Stimulated activated CD8-positive, alpha-beta memory T cell treated with anti-CD3 and anti-CD28 coated beads, Interleukin-15, amount 100 ng/mL, for 1 hour (primary cell): ENCODE measurements around the gene DNAJC17.

ENCODE experiments used
- DNase-seq: peaks from one replicate; pipeline ENCODE4 v3.0.0-alpha.2; 2020; ENCODE audit warnings: low read depth

The DNAJC17 gene

DNA sequence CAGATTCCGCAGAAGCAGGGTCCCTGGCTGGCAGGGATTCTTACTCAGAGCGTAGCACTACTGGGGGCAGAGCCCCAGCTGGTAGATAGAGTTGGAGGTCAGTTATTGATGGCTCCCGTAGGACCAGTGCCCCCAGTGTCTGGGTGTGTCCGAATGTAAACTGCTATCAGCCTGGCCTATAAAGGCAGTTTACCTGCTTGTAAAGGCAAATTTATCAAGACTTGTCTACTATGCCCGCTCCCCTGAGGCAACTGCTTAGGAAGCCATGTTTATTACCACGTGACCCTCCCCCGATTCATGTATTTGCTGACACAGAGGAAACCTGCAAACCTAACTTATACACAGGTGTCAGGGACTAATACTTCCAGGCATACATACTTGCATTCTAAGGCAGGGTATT is 21.8 kb upstream of the DNAJC17 start:
- DNase-seq: no peak

DNA sequence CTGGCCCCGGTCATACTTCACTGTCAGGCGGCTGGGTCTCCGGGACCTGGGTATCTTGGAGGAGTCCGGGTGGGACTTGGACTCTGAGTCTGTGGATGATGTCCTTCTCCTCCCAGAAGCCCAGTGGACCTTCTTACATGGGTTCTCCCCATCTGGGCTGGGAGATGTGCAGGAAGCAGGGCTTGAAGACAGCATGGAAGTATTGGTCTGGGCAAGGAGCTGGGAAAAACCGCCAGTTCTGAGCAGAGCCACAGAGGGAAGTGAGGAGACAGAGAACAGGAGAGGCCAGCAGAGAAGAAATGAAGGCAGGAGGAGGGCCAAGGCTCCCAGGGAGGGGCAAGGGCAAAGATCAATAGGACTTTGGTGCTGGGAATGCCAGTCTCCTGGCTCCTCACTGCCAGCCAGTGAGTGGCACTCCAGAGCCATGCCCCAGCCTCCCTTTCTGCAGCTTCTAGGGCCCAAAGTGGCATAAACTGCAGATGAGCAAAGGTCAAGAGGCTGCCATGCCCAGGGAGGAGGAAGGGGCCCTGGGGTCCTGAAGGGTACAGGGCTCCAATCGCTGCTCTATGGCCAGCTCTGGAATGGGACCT is 21.3 kb upstream of the DNAJC17 start, which contains the start of gene PPP1R14D:
Gene PPP1R14D, minus strand, starts transcription at position 262 of the 590 bp plus-strand sequence. Its CDS starts 67 bp downstream, at position 195.
- DNase-seq: no peak

DNA sequence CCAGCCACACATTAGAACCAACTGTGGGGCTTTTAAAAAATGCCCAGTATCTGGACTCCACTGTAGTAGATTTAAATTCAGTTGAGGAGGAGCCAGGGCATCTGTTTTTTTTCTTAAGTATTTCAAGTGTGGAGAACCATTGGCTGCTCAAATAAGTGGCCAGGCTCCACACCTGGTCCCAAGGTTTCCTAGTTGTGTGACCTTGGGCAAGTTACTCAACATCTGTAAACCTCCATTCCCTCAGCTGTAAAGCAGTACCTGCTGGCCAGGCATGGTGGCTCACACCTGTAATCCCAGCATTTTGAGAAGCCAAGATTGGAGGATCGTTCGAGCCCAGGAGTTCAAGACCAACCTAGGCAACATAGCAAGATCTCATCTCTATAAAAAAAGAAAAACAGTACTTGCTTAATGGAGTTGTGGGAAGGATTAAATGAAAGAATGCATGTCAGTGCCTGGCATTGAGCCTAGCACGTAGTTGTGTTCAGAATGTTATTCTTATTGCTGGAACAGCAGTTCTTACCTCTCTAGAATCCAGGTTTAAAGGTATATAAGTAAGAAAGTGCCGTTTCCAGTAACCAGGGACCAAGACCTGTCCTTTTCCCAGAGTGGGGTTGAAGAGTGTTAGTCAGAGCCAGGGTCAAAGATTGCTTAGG is 19.3 kb upstream of the DNAJC17 start:
- DNase-seq: no peak

DNA sequence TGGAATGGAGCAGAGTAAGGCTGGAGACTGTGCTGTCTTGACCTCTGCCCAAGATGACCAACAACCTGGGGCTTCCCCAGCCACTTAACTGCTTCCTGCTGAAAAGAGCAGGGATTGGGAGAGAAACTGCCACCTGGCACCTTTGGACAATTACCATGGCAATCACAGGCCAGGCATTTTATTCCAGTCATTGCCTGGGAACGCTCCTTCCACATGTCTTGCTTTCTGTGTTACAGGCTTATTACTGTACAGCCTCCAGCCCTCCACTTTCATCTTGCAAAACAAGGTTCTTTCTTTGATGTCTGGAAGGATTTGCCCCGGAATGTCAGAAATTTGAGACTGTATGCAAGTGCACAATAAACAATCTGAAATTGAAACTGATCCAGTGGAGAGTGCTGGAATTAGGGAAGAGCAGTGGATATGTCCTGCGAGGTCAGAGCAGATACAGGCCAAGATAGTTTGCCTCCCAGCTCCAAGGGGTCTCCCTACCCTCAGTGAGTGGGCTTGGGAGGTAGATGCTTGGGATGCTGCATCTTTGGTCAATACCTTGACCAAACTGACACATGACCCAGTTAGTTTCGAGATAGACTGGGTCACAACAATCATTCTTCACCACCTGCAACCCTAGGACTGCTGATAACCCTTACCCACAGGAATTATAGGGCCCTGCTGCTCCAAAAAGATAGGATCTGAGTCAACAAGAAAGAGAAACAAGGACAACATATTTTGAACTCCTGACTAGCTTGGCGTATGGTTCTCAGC is 18.6 kb upstream of the DNAJC17 start:
- DNase-seq: no peak

DNA sequence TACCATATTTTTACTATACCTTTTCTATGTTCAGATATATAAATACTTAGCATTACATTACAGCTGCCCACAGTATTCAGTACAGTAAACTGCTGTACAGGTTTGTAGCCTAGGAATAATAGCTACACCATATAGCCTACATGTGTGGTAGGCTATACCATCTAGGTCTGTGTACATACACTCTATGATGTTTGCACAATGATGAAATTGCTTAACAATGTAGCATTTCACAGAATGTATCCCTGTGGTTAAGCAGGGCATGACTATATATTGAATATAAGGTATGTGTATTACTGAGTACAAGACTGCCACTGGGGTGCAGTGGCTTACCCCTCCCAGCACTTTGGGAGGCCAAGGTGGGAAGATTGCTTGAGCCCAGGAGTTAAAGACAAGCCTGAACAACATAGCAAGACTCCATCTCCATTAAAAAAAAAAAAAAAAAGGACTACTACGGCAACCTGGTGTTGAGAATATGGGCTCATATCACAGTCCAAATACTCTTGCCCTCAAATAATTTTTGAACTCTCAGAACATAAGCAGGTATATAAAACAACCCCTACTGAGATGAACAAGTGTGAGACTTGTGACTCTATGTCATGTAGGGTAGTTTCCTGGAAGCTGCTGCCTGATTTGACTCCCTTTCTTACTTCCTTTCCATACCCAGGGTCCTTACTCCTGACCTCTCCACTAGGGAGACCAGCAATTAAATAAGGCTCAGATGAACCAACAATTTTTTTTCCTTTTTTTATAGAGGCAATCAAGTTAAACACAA is 16.5 kb upstream of the DNAJC17 start:
- DNase-seq: no peak

DNA sequence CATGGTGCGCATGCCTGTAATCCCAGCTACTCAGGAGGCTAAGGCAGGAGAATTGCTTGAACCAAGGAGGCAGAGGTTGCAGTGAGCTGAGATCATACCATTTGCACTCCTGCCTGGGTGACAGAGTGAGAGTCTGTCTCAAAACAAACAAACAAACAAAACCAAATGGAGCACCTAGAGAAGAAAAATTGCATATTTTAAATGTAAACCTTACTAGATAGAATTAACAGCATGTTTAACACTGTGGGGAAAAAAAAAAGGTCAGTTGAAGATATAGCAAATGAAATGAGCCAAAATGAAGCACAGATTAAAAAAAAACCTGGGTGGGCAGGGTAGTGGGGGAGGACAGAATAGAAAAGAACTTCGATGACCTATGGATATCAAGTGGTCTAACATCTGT is 13.9 kb upstream of the DNAJC17 start:
- no peak for DNase-seq

DNA sequence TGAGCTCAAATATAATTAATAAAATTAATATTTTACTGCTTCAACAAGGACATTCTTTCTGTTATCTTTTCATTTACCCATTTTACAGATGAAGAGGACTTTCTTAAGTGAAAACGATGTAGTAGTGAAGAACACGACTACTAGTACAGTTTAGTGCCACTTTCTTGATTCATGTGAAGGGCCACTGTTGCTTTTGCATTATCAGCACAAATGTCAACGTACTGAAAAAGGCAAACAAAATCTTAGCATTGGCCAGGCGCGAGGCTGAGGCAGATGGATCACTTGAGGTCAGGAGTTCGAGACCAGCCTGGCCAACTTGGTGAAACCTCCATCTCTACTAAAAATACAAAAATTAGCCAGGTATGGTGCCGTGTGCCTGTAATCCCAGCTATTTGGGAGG is 11.8 kb upstream of the DNAJC17 start:
- no peak for DNase-seq

DNA sequence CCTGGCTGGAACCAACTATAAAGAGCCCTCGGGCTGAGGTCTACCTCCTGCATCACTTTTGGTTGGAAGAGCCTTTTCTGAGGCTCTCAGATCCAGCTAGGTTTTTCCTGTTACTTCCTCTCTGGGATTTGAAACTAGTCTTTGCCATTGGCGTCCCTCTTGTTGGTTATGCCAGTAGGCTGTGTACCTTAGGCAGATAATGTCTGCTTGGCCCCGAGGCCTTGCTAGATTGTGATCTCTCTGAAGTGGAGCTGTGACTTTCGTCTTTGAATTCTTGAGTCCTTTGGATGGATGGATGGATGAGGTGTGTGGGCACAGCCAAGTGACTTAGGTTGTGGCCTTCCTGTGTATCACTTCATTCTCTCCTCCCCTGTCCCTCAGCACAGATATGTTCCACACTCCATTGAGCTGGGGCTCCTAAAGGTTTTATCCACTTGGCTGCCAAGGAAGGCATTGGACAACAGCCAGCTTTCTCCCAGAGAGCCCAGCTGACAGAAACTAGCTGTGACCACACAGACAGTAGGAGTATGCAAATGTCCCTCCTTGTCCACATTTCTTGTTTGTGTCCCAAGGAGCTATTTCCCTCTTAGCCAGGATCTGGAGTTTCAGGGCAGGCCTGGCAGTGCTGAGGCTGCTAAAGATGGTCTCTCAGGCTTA is 7.9 kb upstream of the DNAJC17 start:
- no peak for DNase-seq

DNA sequence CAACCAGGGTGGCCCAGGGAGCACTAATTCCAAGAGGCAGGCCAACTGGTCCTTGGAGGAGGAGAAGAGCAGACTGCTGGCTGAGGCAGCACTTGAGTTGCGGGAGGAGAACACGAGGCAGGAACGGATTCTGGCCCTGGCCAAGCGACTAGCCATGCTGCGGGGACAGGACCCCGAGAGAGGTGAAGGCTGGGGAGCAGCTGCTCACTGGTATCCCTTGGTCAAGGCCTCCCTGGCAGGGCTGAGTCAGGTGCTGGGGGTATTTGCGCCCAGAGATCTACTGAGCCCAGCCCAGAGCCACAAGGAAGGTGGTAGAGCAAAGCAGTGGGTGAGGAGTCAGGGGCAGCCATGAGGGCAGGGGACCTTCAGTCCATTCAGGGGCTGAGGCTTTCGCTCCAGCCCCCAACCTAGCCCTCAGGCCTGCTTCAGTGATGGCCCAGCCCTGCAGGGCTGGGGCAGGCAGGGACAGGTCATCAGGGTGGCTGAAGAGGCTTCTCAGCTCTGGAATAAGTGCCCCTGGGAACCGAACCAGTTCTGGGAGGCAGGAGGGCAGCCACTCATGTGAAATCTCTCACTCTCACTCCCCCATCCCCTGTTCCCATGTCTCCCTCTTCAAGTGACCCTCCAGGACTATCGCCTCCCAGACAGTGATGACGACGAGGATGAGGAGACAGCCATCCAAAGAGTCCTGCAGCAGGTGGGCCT is 5.6 kb upstream of the DNAJC17 start:
- no peak for DNase-seq

DNA sequence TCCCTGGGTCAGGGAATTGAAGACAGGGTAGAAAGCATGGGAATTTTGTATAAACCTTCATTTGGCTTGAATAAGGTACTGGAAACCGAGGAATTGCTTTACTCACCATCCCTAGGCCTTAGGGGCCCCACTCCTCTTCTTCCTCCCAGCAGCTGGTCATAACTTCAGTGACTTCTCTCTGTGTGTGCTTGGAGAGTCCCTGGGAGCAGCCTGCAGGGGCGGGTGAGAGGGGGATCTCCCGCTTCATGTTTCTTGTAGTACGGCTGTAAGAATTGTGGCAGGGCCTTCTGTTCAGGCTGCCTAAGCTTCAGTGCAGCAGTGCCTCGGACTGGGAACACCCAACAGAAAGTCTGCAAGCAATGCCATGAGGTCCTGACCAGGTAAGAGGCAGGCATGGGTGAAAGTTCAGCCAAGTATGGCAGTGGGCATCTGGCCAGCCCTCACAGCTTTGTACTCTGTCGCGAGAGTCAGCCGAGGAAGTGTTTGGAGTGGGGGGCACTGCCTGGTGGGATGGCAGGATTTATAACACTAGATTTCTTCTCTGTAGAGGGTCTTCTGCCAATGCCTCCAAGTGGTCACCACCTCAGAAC is 1.7 kb upstream of the DNAJC17 start:
- no peak for DNase-seq

DNA sequence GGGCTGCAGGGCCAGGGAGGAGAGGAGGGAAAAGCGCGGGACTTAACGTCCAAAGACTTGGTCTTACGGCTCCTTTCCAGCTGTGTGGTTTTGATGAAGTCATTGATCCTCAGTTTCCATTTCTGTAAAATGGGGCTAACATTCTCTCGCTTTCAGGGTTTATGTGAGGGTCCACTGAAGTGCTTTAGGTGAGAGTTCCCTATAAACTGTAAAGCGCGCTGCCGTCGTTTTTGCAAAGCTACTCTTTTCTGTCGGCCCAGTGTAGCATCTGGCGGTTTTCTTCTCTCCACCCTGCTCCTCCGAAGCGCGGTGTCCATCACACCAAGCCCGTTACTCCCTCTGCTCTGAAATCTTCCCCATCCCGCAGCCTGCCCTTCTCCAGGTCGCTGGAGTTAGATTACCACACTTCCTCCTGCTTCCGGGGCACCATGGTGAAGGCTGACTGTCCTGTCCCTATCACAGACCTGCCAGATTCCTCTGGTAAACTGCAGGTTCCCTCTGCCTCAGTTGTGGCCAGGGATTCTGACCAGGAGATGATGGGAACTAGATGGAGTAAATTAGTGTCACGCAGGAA is 702 bp upstream of the DNAJC17 start:
- no peak for DNase-seq

DNA sequence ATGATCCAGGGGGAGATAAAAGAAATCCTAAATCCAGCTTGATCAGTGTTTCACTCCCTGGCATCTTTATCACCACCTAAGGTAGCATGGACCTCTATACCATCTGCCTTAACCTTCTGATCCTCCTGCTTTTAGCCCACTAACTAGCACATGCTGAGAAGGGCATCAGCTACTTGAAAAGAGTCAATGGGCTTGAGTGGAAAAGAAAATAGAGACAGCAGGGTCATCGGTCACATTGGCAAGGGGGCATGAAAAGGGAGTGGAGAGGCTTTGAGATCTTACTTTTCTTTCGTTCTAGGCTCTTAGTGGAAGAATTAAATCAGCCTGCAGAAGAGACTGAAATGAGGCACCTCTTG is 623 bp downstream of the DNAJC17 start:
- no peak for DNase-seq

DNA sequence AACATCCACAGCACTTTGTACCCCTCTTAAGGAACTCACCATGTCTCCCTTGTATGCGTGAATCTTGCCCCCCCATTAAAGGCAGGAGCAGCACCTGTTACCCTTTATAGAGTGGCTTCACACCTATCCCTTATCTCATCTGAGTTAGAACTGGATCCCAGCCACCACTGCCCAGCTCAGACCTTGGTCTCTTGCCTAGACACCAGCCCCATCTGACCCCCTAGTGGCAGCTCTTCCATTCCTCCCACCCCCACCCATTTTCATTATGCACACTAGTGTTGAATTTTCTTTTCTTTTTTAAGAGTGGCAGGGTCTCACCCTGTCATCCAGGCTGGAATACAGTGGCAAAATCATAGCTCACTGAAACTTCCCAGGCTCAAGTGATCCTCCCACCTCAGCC is 3.6 kb downstream of the DNAJC17 start:
- no peak for DNase-seq

DNA sequence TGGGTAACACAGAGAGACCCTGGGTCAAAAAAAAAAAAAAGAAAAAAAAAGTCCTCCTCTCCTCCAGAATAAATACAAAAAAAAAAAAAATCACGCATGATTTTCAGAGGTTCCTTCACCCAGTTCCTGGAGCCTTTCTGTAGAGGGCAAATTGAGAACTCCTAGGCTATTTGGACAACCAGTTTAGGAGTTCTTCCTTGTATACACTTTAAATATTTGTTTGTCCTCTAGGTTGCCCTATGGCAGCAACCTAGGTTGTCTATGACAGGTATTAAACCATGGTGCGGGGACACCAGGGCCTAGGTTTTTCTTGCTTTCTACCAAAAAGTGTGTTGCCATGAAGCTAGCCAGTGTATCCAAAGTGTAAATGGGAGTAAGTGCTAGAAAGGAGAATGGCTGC is 4.2 kb downstream of the DNAJC17 start:
- DNase-seq: no peak

DNA sequence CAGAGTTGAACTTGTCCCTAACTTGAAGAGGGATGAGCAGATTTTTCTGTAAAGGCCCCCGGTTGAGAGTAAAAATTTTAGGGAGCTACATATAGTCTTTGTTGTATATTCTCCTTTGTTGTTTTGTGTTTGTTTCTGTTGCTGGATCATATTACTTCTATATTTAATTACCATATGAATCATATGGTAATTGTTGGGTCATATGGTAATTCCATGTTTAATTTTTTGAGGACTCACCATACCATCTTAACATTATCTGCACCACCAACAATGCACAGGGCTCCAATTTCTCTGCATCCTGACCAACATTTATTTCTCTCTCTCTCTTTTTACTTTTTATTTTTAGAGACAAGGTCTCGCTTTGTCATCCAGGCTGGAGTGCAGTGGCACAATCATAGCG is 7.8 kb downstream of the DNAJC17 start:
- no peak for DNase-seq

DNA sequence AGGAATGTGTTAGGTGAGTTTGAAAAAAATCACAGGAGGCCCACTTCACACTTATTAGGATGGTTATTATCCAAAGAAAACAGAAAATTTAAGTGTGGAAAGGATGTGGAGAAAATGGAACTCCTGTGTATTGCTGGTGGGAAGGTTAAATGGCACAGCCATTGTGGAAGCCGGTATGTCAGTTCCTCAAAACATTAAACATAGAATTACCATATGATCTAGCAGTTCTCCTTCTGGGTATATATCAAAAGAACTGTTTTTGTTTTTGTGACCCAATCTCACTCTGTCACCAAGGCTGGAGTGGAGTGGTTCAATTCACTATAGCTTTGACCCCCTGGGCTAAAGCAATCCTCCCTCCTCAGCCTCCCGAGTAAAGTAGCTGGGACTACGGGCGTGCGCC is 10.8 kb downstream of the DNAJC17 start:
- no peak for DNase-seq

DNA sequence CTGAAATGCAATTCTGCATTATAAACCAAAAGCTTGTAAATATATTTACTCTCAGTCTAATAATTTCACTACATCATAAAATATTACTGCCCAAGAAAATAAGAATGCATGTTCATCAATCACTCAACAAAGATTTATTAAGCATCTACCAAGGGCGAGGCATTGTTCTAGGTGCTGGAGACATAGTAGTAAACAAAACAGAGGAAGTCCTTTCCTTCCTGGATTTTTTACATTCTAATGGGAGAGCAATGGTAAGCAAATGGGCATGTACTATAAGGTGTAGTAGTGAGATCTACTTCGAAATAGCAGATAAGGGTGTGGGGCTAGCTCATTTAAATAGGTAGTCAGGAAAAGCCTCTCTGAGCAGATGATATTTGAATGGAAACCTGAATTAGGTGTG is 11.2 kb downstream of the DNAJC17 start:
- DNase-seq: no peak

DNA sequence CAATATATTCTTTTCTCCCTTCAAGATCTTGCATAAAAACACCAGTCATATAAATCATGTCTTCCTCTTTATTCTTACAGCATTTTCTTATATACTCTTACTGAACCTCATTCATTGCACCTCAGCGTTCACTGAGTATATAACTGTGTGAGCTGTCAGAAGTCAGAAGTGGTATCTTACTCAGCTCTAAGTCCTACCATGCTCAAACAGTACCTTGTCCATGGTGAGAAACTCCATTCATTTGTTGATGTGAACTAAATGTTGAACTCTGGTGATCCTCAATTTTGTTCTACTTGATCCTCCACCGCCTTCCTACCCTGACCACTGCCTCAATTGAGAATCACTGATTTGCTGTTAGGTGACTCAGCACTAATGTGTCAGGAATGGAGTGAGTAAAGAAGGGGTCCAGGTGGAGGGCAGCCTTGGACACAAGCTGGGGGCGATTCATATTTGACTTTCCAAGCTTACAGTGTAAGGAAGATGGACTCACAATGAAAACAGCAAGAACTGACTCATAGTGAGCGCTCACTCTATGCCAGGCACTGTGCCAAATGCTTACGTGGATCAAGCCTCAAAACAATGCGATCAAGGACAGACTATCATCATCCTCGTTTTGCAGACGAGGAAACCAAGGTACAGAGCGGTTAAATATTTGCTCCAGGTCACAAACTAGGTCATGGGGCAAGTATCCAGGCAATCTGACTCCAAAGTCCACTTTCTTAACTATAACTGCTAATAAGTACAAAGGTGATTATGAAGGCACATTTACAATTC is 13.9 kb downstream of the DNAJC17 start:
- DNase-seq: no peak

DNA sequence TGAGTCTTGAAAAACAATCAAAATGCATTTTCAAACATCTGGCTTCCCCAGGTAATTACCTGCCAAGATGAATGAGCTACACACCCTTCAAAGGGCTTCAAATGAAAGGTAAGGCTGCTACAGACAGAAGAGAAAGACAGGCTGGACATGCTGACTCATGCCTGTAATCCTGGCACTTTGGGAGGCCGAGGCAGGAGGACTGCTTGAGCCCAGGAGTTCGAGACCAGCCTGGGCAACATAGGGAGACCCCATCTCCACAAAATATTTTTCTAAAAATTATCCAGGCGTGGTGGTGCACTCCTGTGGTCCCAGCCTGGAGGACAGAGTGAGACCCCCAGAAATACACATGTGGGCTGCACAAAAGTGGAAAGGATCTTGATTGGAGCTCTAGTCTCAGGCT is 14.9 kb downstream of the DNAJC17 start:
- DNase-seq: no peak

DNA sequence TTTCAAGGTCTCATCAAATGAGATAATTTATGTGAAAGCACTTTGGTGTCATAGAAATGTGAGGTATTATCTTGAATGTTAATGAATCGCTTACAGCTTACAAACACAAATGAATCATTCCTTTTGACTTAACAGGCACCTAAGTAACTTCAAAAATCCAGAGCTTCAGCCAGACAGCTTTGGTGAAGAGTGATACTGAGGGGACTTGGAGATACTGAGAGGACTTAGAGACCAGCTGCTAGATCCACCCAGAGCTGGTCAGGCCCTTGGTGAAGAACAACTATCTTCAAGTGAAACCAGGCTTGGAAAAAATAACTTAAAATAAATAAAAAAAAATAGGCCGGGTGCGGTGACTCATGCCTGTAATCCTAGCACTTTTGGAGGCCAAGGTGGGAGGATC is 16.6 kb downstream of the DNAJC17 start:
- DNase-seq: no peak
